LNCaP clone FGC (cell line): ENCODE measurements around the gene SKP2.

Experiments used
- DNase-seq: peaks from one replicate; pipeline ENCODE4 v3.0.0-alpha.2; 2011; ENCODE audit warnings: low read depth
- H3K4me3 ChIP-seq: 2 replicates; pipeline ENCODE4 v1.5.1; 2011; ENCODE audit warnings: mild to moderate bottlenecking, low read depth, low read length, control low read depth
- TF ChIP-seq, protein P1 (sequence below): IDR thresholded peaks from 2 replicates; pipeline ENCODE4 v1.5.1; 2012; ENCODE audit warnings: mild to moderate bottlenecking; ENCODE audit not compliant: control insufficient read depth, insufficient read depth; ENCODE audit errors: extremely low read depth

SKP2 gene

DNA sequence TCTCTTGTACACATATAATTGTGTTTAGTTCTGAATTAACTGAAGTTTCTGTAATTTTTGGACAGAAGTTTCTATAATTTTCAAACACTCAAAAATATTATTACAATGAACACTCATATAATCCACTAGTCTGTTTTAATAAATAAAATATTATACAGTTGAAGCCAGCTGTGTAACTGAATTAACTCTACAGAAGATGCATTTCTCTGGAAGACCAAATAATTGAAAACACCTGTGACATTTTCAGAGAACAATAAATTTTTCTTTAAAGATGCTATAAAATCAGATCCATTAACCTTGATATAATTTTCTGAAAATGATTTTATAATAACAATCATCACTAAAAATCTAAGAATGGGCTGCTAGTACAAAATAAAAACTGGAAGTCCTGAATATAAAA is 75.1 kb downstream of the SKP2 start:
- TF ChIP-seq, protein P1, sequence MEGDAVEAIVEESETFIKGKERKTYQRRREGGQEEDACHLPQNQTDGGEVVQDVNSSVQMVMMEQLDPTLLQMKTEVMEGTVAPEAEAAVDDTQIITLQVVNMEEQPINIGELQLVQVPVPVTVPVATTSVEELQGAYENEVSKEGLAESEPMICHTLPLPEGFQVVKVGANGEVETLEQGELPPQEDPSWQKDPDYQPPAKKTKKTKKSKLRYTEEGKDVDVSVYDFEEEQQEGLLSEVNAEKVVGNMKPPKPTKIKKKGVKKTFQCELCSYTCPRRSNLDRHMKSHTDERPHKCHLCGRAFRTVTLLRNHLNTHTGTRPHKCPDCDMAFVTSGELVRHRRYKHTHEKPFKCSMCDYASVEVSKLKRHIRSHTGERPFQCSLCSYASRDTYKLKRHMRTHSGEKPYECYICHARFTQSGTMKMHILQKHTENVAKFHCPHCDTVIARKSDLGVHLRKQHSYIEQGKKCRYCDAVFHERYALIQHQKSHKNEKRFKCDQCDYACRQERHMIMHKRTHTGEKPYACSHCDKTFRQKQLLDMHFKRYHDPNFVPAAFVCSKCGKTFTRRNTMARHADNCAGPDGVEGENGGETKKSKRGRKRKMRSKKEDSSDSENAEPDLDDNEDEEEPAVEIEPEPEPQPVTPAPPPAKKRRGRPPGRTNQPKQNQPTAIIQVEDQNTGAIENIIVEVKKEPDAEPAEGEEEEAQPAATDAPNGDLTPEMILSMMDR: no peak
- H3K4me3 ChIP-seq: no peak overlapping the region
- no peak for DNase-seq

DNA sequence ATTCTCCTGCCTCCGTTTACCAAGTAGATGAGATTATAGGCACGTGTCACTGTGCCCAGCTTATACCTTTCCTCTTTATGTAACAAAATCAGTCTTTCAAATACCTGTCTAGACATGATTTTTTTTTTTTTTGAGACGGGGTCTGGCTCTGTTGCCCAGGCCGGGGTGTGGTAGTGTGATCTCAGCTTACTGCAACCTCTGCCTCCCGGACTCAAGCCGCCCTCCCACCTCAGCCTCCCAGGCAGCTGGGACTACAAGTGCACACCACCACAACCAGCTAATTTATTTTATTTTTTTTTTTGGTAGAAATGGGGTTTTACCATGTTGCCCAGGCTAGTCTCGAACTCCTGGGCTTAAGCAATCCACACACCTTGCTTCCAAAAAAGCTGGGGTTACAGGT is 76.6 kb downstream of the SKP2 start:
- H3K4me3 ChIP-seq: no peak overlapping the region
- no peak for DNase-seq
- TF ChIP-seq, protein P1: no peak

- DNase-seq: no peak
- TF ChIP-seq, protein P1: no peak
- no peak overlapping the region for H3K4me3 ChIP-seq
These were observed 78.4 kb downstream of the SKP2 start for GRCh38 chr5:36230151-36230790.

- DNase-seq: no peak
- TF ChIP-seq, protein P1: no peak
- H3K4me3 ChIP-seq: no peak overlapping the region
These were observed 80.6 kb downstream of the SKP2 start for GRCh38 chr5:36232533-36232932.
